Neural crest cell (in vitro differentiated cells): Measurements from ENCODE around the gene UBE2K. TPM values are rescaled to one million over a fixed set of nuclear protein-coding genes. Genes with fewer than 3 reads are reported as not detected.
"Not testable (repeated sequence)": the region's sequence is repeated elsewhere in the genome, so short reads cannot be mapped to it uniquely, and the experiment has no call there.

Source experiments
- DNase-seq: peaks from one replicate; pipeline ENCODE4 v3.0.0; 2021; ENCODE audit warnings: low read depth, mixed read lengths, low spot score
- H3K27ac Mint-ChIP-seq: one replicate; pipeline ENCODE4 v1.8.0; 2021; ENCODE audit warnings: mild to moderate bottlenecking, mixed read lengths; ENCODE audit not compliant: unreplicated experiment
- H3K27me3 Mint-ChIP-seq: 2 replicates; pipeline ENCODE4 v1.8.0; 2021; ENCODE audit warnings: low read depth, mild to moderate bottlenecking, mixed read lengths
- H3K36me3 Mint-ChIP-seq: 2 replicates; pipeline ENCODE4 v1.8.0; 2021; ENCODE audit warnings: low read depth, mild to moderate bottlenecking, mixed read lengths
- H3K4me1 Mint-ChIP-seq: 2 replicates; pipeline ENCODE4 v1.8.0; 2021; ENCODE audit warnings: mixed read lengths
- H3K4me3 Mint-ChIP-seq: one replicate; pipeline ENCODE4 v1.8.0; 2021; ENCODE audit warnings: mild to moderate bottlenecking, mixed read lengths
- H3K9me3 Mint-ChIP-seq: 2 replicates; pipeline ENCODE4 v1.8.0; 2021; ENCODE audit warnings: mixed read lengths
- total RNA-seq: library from RNA; stranded (reverse); gene quantifications from 2 replicates; pipeline ENCODE4 v1.2.1, GENCODE V29; 2021
- TF ChIP-seq, protein P1 (sequence below): fragments of 200-600 bp; sonication (generic); conservative IDR thresholded peaks from 2 replicates; pipeline ENCODE4 v1.5.0; 2021; ENCODE audit warnings: antibody characterized with exemption, mild to moderate bottlenecking

Gene UBE2K
- total RNA-seq, 1 donor from 2014 or later: 79.3 TPM

DNA sequence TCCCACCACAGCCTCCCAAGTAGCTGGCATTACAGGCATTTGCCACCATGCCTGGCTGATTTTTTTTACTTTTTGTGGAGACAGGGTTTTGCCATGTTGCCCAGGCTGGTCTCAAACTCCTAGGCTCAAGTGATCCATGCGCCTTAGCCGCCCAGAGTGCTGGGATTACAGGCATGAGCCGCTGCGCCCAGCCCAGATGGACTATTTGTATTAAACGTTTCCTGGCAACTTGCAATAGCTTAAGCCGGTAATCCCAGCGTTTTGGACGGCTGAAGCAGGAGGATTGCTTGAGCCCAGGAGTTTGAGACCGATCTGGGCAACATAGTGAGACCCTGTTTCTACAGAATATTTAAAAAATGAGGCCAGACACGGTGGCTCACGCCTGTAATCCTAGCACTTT is 18.4 kb downstream of the UBE2K start:
- H3K9me3 Mint-ChIP-seq: no peaks in the 10 kb centered on the region
- H3K27ac Mint-ChIP-seq: no peak overlapping the region
- no peak for DNase-seq
- peaks cover 19% of the 10 kb centered on the region for H3K4me1 Mint-ChIP-seq
- peaks cover 11% of the 10 kb centered on the region for H3K36me3 Mint-ChIP-seq
- H3K4me3 Mint-ChIP-seq: no peak overlapping the region
- TF ChIP-seq, protein P1, sequence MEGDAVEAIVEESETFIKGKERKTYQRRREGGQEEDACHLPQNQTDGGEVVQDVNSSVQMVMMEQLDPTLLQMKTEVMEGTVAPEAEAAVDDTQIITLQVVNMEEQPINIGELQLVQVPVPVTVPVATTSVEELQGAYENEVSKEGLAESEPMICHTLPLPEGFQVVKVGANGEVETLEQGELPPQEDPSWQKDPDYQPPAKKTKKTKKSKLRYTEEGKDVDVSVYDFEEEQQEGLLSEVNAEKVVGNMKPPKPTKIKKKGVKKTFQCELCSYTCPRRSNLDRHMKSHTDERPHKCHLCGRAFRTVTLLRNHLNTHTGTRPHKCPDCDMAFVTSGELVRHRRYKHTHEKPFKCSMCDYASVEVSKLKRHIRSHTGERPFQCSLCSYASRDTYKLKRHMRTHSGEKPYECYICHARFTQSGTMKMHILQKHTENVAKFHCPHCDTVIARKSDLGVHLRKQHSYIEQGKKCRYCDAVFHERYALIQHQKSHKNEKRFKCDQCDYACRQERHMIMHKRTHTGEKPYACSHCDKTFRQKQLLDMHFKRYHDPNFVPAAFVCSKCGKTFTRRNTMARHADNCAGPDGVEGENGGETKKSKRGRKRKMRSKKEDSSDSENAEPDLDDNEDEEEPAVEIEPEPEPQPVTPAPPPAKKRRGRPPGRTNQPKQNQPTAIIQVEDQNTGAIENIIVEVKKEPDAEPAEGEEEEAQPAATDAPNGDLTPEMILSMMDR: no peak
- no peaks in the 10 kb centered on the region for H3K27me3 Mint-ChIP-seq

GRCh38 chr4:39717743-39718142 is 19.8 kb downstream of the UBE2K start:
- H3K4me1 Mint-ChIP-seq: peaks cover 19% of the 10 kb centered on the region
- H3K27me3 Mint-ChIP-seq, H3K4me3 Mint-ChIP-seq, H3K27ac Mint-ChIP-seq, DNase-seq, H3K9me3 Mint-ChIP-seq: not testable (repeated sequence)
- H3K36me3 Mint-ChIP-seq: peaks cover 11% of the 10 kb centered on the region

DNA sequence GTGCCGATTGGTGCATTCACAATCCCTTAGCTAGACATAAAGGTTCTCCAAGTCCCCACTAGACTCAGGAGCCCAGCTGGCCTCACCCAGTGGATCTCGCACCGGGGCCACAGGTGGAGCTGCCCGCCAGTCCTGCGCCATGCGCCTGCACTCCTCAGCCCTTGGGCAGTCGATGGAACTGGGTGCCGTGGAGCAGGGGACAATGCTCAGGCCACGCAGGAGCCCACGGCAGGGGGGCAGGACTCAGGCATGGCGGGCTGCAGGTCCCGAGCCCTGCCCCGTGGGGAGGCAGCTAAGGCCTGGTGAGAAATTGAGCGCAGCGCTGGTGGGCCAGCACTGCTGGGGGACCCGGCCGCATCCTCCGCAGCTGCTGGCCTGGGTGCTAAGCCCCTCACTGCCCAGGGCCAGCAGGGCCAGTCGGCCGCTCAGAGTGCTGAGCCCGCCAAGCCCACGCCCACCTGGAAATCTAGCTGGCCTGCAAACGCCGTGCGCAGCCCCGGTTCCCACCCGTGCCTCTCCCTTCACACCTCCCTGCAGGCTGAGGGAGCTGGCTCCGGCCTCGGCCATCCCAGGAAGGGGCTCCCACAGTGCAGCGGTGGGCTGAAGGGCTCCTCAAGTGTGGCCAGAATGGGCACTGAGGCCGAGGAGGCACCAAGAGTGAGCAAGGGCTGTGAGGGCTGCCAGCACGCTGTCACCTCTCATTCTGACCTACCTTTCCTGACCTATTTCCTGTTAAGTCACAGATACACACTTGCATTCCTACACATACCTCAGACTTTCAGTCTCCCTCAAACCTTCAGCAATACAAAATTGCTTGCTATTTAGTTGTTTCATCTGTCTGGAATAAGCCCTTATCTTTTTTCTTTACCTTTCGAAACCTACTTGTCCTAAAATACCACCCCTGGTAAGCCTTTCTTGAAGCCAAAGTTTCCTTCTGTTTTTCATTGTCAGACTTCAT is 20.7 kb downstream of the UBE2K start:
- H3K4me3 Mint-ChIP-seq: no peak overlapping the region
- TF ChIP-seq, protein P1: no peak
- H3K4me1 Mint-ChIP-seq: peaks cover 19% of the 10 kb centered on the region
- H3K36me3 Mint-ChIP-seq: peaks cover 11% of the 10 kb centered on the region
- no peak for DNase-seq
- no peaks in the 10 kb centered on the region for H3K27me3 Mint-ChIP-seq
- no peaks in the 10 kb centered on the region for H3K9me3 Mint-ChIP-seq
- H3K27ac Mint-ChIP-seq: no peak overlapping the region

DNA sequence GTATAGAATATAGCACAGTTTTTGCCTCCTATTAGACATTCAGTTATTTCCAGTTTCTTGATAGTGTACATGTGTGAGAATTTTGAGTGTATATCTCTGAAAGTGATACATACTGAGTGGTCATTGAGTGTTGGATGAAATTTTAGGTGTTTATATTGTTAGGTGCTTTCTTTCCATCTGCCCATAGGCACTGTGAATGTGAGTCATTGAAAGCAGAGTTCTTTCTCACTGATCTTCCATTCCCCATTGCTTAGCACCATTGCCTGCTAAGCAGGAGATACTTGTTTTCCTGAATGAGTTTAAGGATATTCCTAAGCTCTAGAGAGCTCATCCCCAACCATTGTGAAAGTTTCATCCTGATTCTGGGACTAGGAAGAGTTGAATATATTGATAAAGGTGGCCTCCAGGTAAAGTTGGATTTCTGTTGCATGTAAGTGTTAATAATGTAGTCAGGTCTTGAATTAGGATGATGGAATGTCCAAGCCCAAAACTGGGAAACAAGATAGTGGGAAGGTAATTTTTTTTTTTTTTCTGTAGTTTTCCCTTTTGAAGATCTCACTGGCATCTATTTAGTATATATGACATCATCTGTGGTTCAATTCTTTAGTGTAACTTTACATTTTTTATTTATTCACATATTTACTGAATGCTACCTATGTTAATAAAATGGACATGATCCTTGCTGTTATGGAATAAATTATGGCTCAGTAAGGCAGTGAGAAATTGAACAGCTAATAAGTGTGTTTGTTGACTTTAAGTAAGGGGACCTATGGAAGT is 22.1 kb downstream of the UBE2K start:
- Mint-ChIP-seq H3K36me3 (peaks cover 11% of the 10 kb centered on the region), H3K4me3 (no peak overlapping the region), H3K9me3 (no peaks in the 10 kb centered on the region), H3K27me3 (no peaks in the 10 kb centered on the region), H3K4me1 (peaks cover 24% of the 10 kb centered on the region), H3K27ac (no peak overlapping the region)
- TF ChIP-seq, protein P1: no peak
- DNase-seq: no peak

GRCh38 chr4:39721273-39721672 is 23.3 kb downstream of the UBE2K start:
- H3K27ac Mint-ChIP-seq, DNase-seq, H3K27me3 Mint-ChIP-seq, H3K9me3 Mint-ChIP-seq, H3K4me3 Mint-ChIP-seq: not testable (repeated sequence)
- H3K36me3 Mint-ChIP-seq: peaks cover 11% of the 10 kb centered on the region
- H3K4me1 Mint-ChIP-seq: peaks cover 19% of the 10 kb centered on the region

DNA sequence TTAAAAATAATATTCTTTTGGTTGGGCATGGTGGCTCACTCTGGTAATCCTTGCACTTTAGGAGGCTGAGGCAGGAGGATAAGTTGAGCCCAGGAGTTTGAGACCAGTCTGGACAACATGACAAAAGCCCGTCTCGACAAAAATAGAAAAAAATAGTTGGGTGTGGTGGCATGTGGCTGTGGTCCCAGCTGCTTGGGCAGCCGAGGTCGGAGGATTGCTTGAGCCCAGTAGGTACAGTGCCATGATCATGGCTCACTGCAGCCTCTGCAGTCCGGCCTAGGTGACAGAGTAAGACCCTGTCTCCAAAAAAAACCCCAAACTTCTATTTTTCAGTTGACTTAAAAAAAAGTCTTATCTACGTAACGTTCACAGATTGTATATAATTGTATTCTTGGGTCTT is 23.9 kb downstream of the UBE2K start:
- peaks cover 11% of the 10 kb centered on the region for H3K36me3 Mint-ChIP-seq
- peaks cover 19% of the 10 kb centered on the region for H3K4me1 Mint-ChIP-seq
- H3K27ac Mint-ChIP-seq: no peak overlapping the region
- H3K27me3 Mint-ChIP-seq: no peaks in the 10 kb centered on the region
- TF ChIP-seq, protein P1: no peak
- no peak for DNase-seq
- no peak overlapping the region for H3K4me3 Mint-ChIP-seq
- H3K9me3 Mint-ChIP-seq: no peaks in the 10 kb centered on the region
